OCI-LY1 (cell line): ENCODE data around the gene SPATA31D3.
"Not testable (repeated sequence)": the region's sequence is repeated elsewhere in the genome, so short reads cannot be mapped to it uniquely, and the experiment has no call there.

Experiments
- H2AFZ ChIP-seq: fragments of 200-600 bp; sonication (generic), shearing (Covaris generic); 2 replicates; pipeline ENCODE4 v1.6.0; 2014; ENCODE audit warnings: antibody characterized with exemption, mild to moderate bottlenecking, low read length
- H3F3A ChIP-seq: fragments of 200-600 bp; sonication (generic), shearing (Covaris generic); 2 replicates; pipeline ENCODE4 v1.6.0; 2014; ENCODE audit warnings: mild to moderate bottlenecking, antibody characterized with exemption, low read length, moderate library complexity; ENCODE audit not compliant: insufficient read depth
- H3K27ac ChIP-seq: fragments of 200-600 bp; sonication (generic); 2 replicates; pipeline ENCODE4 v1.5.1; 2014; ENCODE audit warnings: low read length, mixed run types, mild to moderate bottlenecking, low read depth; ENCODE audit not compliant: poor library complexity, severe bottlenecking
- H3K27me3 ChIP-seq: fragments of 200-600 bp; sonication (generic); 2 replicates; pipeline ENCODE4 v1.6.0; 2014; ENCODE audit warnings: antibody characterized with exemption, mild to moderate bottlenecking, low read length, moderate library complexity; ENCODE audit not compliant: insufficient read depth
- H3K36me3 ChIP-seq: fragments of 200-600 bp; sonication (generic); 2 replicates; pipeline ENCODE4 v1.6.1; 2014; ENCODE audit warnings: mild to moderate bottlenecking, antibody characterized with exemption, low read length, moderate library complexity, mixed read lengths; ENCODE audit not compliant: insufficient read depth
- H3K4me1 ChIP-seq: fragments of 200-600 bp; sonication (generic); 2 replicates; pipeline ENCODE4 v1.5.1; 2014; ENCODE audit warnings: mild to moderate bottlenecking, low read length, moderate library complexity; ENCODE audit not compliant: insufficient read depth, severe bottlenecking
- H3K4me2 ChIP-seq: fragments of 200-600 bp; sonication (generic), shearing (Covaris generic); 2 replicates; pipeline ENCODE4 v1.6.1; 2014; ENCODE audit warnings: low read length
- H3K4me3 ChIP-seq: fragments of 200-600 bp; sonication (generic); 2 replicates; pipeline ENCODE4 v1.5.1; 2014; ENCODE audit warnings: low read length, low read depth, mild to moderate bottlenecking, mixed read lengths; ENCODE audit not compliant: poor library complexity, severe bottlenecking
- H3K79me2 ChIP-seq: fragments of 200-600 bp; shearing (Covaris generic); 2 replicates; pipeline ENCODE4 v1.6.1; 2016; ENCODE audit warnings: mixed run types, low read length, mixed read lengths; ENCODE audit not compliant: insufficient read depth
- H3K9ac ChIP-seq: fragments of 200-600 bp; sonication (generic), shearing (Covaris generic); 2 replicates; pipeline ENCODE4 v1.6.1; 2014; ENCODE audit warnings: mild to moderate bottlenecking, low read length, mixed read lengths
- H3K9me2 ChIP-seq: fragments of 200-600 bp; sonication (generic), shearing (Covaris generic); 2 replicates; pipeline ENCODE4 v1.6.1; 2014; ENCODE audit warnings: low read depth, mild to moderate bottlenecking, low read length, mixed read lengths
- H3K9me3 ChIP-seq: fragments of 200-600 bp; shearing (Covaris generic); 2 replicates; pipeline ENCODE4 v1.6.1; 2014; ENCODE audit warnings: low read length, mixed read lengths
- H4K20me1 ChIP-seq: fragments of 200-600 bp; sonication (generic), shearing (Covaris generic); 2 replicates; pipeline ENCODE4 v1.6.0; 2016; ENCODE audit warnings: mild to moderate bottlenecking, low read length; ENCODE audit not compliant: insufficient read depth
- CTCF ChIP-seq: fragments of 200-600 bp; sonication (generic), shearing (Covaris generic); IDR thresholded peaks from 2 replicates; pipeline ENCODE4 v1.5.1; 2017; ENCODE audit warnings: mild to moderate bottlenecking, antibody characterized with exemption, low read length, moderate library complexity, mixed read lengths
- EZH2 ChIP-seq: fragments of 200-600 bp; sonication (generic), shearing (Covaris generic); IDR thresholded peaks from 2 replicates; pipeline ENCODE4 v1.8.0; 2017; ENCODE audit warnings: borderline replicate concordance, mixed run types, mild to moderate bottlenecking, antibody characterized with exemption, low read length, moderate library complexity, mixed read lengths

The SPATA31D3 gene

GRCh38 chr9:81943393-81943792, at the start of gene SPATA31D3:
TSS of gene SPATA31D3 (plus strand) at chr9:81943500. CDS start at chr9:81943586, 86 bp downstream.
- H3K27me3 ChIP-seq, H3K9me2 ChIP-seq, H3K9ac ChIP-seq, H4K20me1 ChIP-seq, H2AFZ ChIP-seq, H3K4me1 ChIP-seq, H3K4me3 ChIP-seq, H3K27ac ChIP-seq, H3F3A ChIP-seq, H3K79me2 ChIP-seq, H3K36me3 ChIP-seq, H3K4me2 ChIP-seq, H3K9me3 ChIP-seq: not testable (repeated sequence)

DNA sequence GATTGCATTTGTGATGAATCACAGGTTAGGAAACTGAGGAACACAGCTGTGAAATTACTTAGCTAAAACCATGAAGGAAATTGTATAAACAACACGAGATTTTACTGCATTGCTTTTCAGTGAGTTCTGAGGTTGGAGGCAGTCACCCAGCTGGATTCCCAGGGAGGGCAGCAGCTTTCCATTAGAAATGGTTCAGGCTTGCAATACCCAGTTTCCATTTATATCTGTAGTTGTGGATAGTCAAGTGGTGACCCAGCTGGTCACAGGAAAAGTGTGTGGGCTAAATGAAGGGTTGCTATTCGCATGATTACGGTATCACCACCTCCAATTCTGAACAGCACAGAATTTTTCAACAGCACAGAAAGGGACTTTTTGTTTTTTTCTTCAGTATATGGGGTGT, 49.4 kb upstream of the SPATA31D3 start:
- no peaks in the 10 kb centered on the region for H3F3A ChIP-seq
- H3K9me2 ChIP-seq = no peaks in the 10 kb centered on the region
- no peaks in the 10 kb centered on the region for H4K20me1 ChIP-seq
- no peak for TF ChIP-seq CTCF
- TF ChIP-seq EZH2 = no peak
- no peaks in the 10 kb centered on the region for H3K4me1 ChIP-seq
- H3K27ac ChIP-seq = no peak overlapping the region
- H3K27me3 ChIP-seq = no peaks in the 10 kb centered on the region
- H3K4me2 ChIP-seq = no peak overlapping the region
- no peaks in the 10 kb centered on the region for H3K79me2 ChIP-seq
- no peaks in the 10 kb centered on the region for H3K9me3 ChIP-seq
- H3K4me3 ChIP-seq = no peak overlapping the region
- no peak overlapping the region for H3K9ac ChIP-seq
- no peaks in the 10 kb centered on the region for H3K36me3 ChIP-seq
- H2AFZ ChIP-seq = no peak overlapping the region

GRCh38 chr9:81894891-81895290, 48.4 kb upstream of the SPATA31D3 start:
- H3K4me2 ChIP-seq = no peak overlapping the region
- H4K20me1 ChIP-seq = no peaks in the 10 kb centered on the region
- H3F3A ChIP-seq = no peaks in the 10 kb centered on the region
- H3K27me3 ChIP-seq = no peaks in the 10 kb centered on the region
- no peak overlapping the region for H3K4me3 ChIP-seq
- H3K27ac ChIP-seq = no peak overlapping the region
- no peaks in the 10 kb centered on the region for H3K36me3 ChIP-seq
- H3K9me2 ChIP-seq = no peaks in the 10 kb centered on the region
- H3K9ac ChIP-seq = no peak overlapping the region
- no peaks in the 10 kb centered on the region for H3K4me1 ChIP-seq
- H2AFZ ChIP-seq = no peak overlapping the region
- no peaks in the 10 kb centered on the region for H3K9me3 ChIP-seq
- H3K79me2 ChIP-seq = no peaks in the 10 kb centered on the region
- no peak for TF ChIP-seq EZH2
- TF ChIP-seq CTCF = no peak

DNA sequence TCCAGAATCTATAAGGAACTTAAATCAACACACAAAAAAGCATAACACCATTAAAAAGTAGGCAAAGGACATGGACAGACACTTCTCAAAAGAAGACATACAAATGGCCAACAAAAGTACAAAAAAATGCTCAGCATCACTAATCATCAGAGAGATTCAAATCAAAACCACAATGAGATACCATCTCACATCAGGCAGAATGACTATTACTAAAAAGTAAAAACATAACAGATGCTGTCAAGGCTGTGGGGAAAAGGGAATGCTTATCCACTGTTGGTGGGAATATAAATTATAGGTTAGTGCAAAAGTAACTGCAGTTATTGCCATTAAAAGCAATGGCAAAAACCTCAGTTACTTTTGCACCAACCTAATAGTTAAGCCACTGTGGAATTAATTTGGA, 47.2 kb upstream of the SPATA31D3 start:
- Histone ChIP-seq H3K79me2 (no peaks in the 10 kb centered on the region), H3K9me2 (no peaks in the 10 kb centered on the region), H4K20me1 (no peaks in the 10 kb centered on the region), H3K9me3 (no peaks in the 10 kb centered on the region), H3K4me3 (no peak overlapping the region), H3K4me1 (no peaks in the 10 kb centered on the region), H3K9ac (no peak overlapping the region), H3F3A (no peaks in the 10 kb centered on the region), H3K27ac (no peak overlapping the region), H3K4me2 (no peak overlapping the region), H3K27me3 (no peaks in the 10 kb centered on the region), H3K36me3 (no peaks in the 10 kb centered on the region), H2AFZ (no peak overlapping the region)
- TF ChIP-seq EZH2 = no peak
- no peak for TF ChIP-seq CTCF
